PC-3 (cell line): Measurements from ENCODE around the gene TECPR2. TPM values are rescaled to one million over a fixed set of nuclear protein-coding genes. Genes with fewer than 3 reads are reported as not detected.

Experiments used
- ATAC-seq: fragments of 200-7000 bp; cut with Tn5 transposase; 2 replicates; pipeline ENCODE4 v1.9.1; 2020; ENCODE audit warnings: mild to moderate bottlenecking, moderate library complexity
- BruUV-seq: library from RNA; stranded (reverse); fragments of 400-500 nt; replicated peaks from 2 replicates; lab custom pipeline; 2021; lab: Mats Ljungman, UMichigan
- CTCF ChIA-PET: fragments of 300-600 bp; sonication (Branson Sonifier 250); formaldehyde crosslinking; loops from one replicate; lab custom pipeline; 2022; ENCODE audit warnings: antibody characterized with exemption; lab: Charles Lee
- POLR2A ChIA-PET: fragments of 300-600 bp; sonication (Branson Sonifier 250); formaldehyde crosslinking; loops from one replicate; lab custom pipeline; 2022; ENCODE audit warnings: antibody characterized with exemption; ENCODE audit not compliant: unreplicated experiment; lab: Charles Lee
- DNase-seq: peaks from one replicate; pipeline ENCODE4 v3.0.0-alpha.2; 2015
- H2AFZ ChIP-seq: fragments of 300-600 bp; sonication (generic); 2 replicates; pipeline ENCODE4 v1.6.0; 2016; ENCODE audit warnings: antibody characterized with exemption, low read length
- H3F3A ChIP-seq: fragments of 300-600 bp; sonication (generic); one replicate; pipeline ENCODE4 v1.6.0; 2017; ENCODE audit warnings: antibody characterized with exemption, low read length, control low read depth, mild to moderate bottlenecking; ENCODE audit not compliant: unreplicated experiment
- H3K27ac ChIP-seq: fragments of 300-600 bp; sonication (generic); 2 replicates; pipeline ENCODE4 v1.5.1; 2016; ENCODE audit warnings: mild to moderate bottlenecking, low read length
- H3K27me3 ChIP-seq: fragments of 300-600 bp; sonication (generic); 2 replicates; pipeline ENCODE4 v1.6.1; 2016; ENCODE audit warnings: low read length, mixed read lengths
- H3K36me3 ChIP-seq: fragments of 300-600 bp; sonication (generic); 2 replicates; pipeline ENCODE4 v1.6.1; 2016; ENCODE audit warnings: low read depth, mixed run types, low read length, mixed read lengths
- H3K4me1 ChIP-seq: fragments of 300-600 bp; sonication (generic); 2 replicates; pipeline ENCODE4 v1.5.1; 2016; ENCODE audit warnings: low read length; ENCODE audit not compliant: insufficient read depth
- H3K4me2 ChIP-seq: fragments of 300-600 bp; sonication (generic); 2 replicates; pipeline ENCODE4 v1.6.0; 2016; ENCODE audit warnings: low read length
- H3K4me3 ChIP-seq: fragments of 300-600 bp; sonication (generic); 2 replicates; pipeline ENCODE4 v1.5.1; 2016; ENCODE audit warnings: mild to moderate bottlenecking, low read length, mixed read lengths
- H3K79me2 ChIP-seq: fragments of 300-600 bp; sonication (generic); 2 replicates; pipeline ENCODE4 v1.6.1; 2017; ENCODE audit warnings: low read length, mixed read lengths
- H3K9ac ChIP-seq: fragments of 300-600 bp; sonication (generic); 2 replicates; pipeline ENCODE4 v1.6.0; 2016; ENCODE audit warnings: mild to moderate bottlenecking, low read length
- H3K9me2 ChIP-seq: fragments of 300-600 bp; sonication (generic); replicated peaks from 2 replicates; pipeline ENCODE4 v1.6.1; 2016; ENCODE audit warnings: mixed run types, low read length, mixed read lengths
- H3K9me3 ChIP-seq: fragments of 300-600 bp; sonication (generic); 2 replicates; pipeline ENCODE4 v1.6.1; 2016; ENCODE audit warnings: low read length, mixed read lengths
- H4K20me1 ChIP-seq: fragments of 300-600 bp; sonication (generic); 2 replicates; pipeline ENCODE4 v1.6.1; 2016; ENCODE audit warnings: low read length, mixed read lengths
- CTCF ChIP-seq: fragments of 300-600 bp; sonication (generic); conservative IDR thresholded peaks from 2 replicates; pipeline ENCODE4 v1.5.1; 2017; ENCODE audit warnings: antibody characterized with exemption, low read depth, mild to moderate bottlenecking, low read length
- EZH2 ChIP-seq: fragments of 300-600 bp; sonication (generic); IDR thresholded peaks from one replicate; pipeline ENCODE4 v1.6.1; 2017; ENCODE audit warnings: antibody characterized with exemption, mild to moderate bottlenecking, low read length; ENCODE audit not compliant: unreplicated experiment
- EZH2phosphoT487 ChIP-seq: fragments of 300-600 bp; sonication (generic); IDR thresholded peaks from 2 replicates; pipeline ENCODE4 v1.6.1; 2018; ENCODE audit warnings: mild to moderate bottlenecking, antibody characterized with exemption, low read length, borderline replicate concordance
- intact Hi-C: fragments of 100-400 bp; cut with micrococcal nuclease; formaldehyde crosslinking; loops from 2 replicates; pipeline ENCODE4 v1.9.0; 2023
- total RNA-seq: library from RNA; depleted of rRNA; stranded (reverse); fragments of >200 nt; gene quantifications from 2 replicates; pipeline ENCODE4 v1.2.3, GENCODE V29; 2014

TECPR2 gene
- total RNA-seq, 1 experiment from 2014 or later = 15.7 TPM

GRCh38 chr14:102500713-102501112, 138.0 kb downstream of the TECPR2 start:
- no peak overlapping the region for H2AFZ ChIP-seq
- ATAC-seq = no peak
- ChIA-PET CTCF (no interaction called here), POLR2A (no interaction called here)
- peaks cover 10% of the 10 kb centered on the region for H3K4me1 ChIP-seq
- H3F3A ChIP-seq = no peaks in the 10 kb centered on the region
- TF ChIP-seq EZH2 = no peak
- TF ChIP-seq EZH2phosphoT487 = no peak
- TF ChIP-seq CTCF = no peak
- no peaks in the 10 kb centered on the region for H4K20me1 ChIP-seq
- H3K4me3 ChIP-seq = no peak overlapping the region
- H3K9me2 ChIP-seq = no peaks in the 10 kb centered on the region
- intact Hi-C loops = no loop called here
- no peaks in the 10 kb centered on the region for H3K27me3 ChIP-seq
- H3K79me2 ChIP-seq = no peaks in the 10 kb centered on the region
- no peak overlapping the region for H3K9ac ChIP-seq
- no TSS peak for BruUV-seq
- H3K4me2 ChIP-seq = no peak overlapping the region
- H3K27ac ChIP-seq = no peak overlapping the region
- no peaks in the 10 kb centered on the region for H3K36me3 ChIP-seq
- no peak for DNase-seq
- no peaks in the 10 kb centered on the region for H3K9me3 ChIP-seq

- no peak overlapping the region for H3K4me3 ChIP-seq
- H3F3A ChIP-seq = no peaks in the 10 kb centered on the region
- no peaks in the 10 kb centered on the region for H4K20me1 ChIP-seq
- ATAC-seq (no peak), DNase-seq (no peak)
- no peak overlapping the region for H3K4me2 ChIP-seq
- BruUV-seq = no TSS peak
- TF ChIP-seq CTCF = peak; percentile 50
- no peak for TF ChIP-seq EZH2
- TF ChIP-seq EZH2phosphoT487 = no peak
- H3K9ac ChIP-seq = no peak overlapping the region
- CTCF ChIA-PET = interaction anchor here (0.6 kb wide), 1 partner anchor 21 kb away, joined by 10 read pairs; no protein-coding TSS in a partner anchor
- intact Hi-C loops = no loop called here
- no peak overlapping the region for H3K27ac ChIP-seq
- POLR2A ChIA-PET = no interaction called here
- H3K4me1 ChIP-seq = peaks cover 10% of the 10 kb centered on the region
- no peaks in the 10 kb centered on the region for H3K36me3 ChIP-seq
- H3K9me2 ChIP-seq = no peaks in the 10 kb centered on the region
- H3K79me2 ChIP-seq = no peaks in the 10 kb centered on the region
- no peak overlapping the region for H2AFZ ChIP-seq
- H3K27me3 ChIP-seq = no peaks in the 10 kb centered on the region
- no peaks in the 10 kb centered on the region for H3K9me3 ChIP-seq
Observed at GRCh38 chr14:102501751-102502315, 139.1 kb downstream of the TECPR2 start.

GRCh38 chr14:102502571-102502970, 139.8 kb downstream of the TECPR2 start:
- intact Hi-C loops = no loop called here
- ATAC-seq (no peak), DNase-seq (no peak)
- Histone ChIP-seq H3K27me3 (no peaks in the 10 kb centered on the region), H3K27ac (no peak overlapping the region), H3K9me3 (no peaks in the 10 kb centered on the region), H3K4me3 (no peak overlapping the region), H3K36me3 (no peaks in the 10 kb centered on the region), H3K4me2 (no peak overlapping the region), H3K9ac (no peak overlapping the region), H3K4me1 (peaks cover 10% of the 10 kb centered on the region), H3K79me2 (no peaks in the 10 kb centered on the region), H2AFZ (no peak overlapping the region), H3K9me2 (no peaks in the 10 kb centered on the region), H4K20me1 (no peaks in the 10 kb centered on the region), H3F3A (no peaks in the 10 kb centered on the region)
- ChIA-PET POLR2A (no interaction called here), CTCF (no interaction called here)
- BruUV-seq = no TSS peak
- TF ChIP-seq EZH2 = no peak
